Endothelial cell of umbilical vein (primary cell): ENCODE results near the gene SOX15. TPM values are rescaled to one million over a fixed set of nuclear protein-coding genes. Genes with fewer than 3 reads are reported as not detected.
A peak's percentile ranks its signal among the peaks of the same experiment; 100 is the strongest.

ENCODE experiments used
- BruUV-seq: library from RNA; stranded (reverse); fragments of 400-500 nt; replicated peaks from 2 replicates; lab custom pipeline; 2021; lab: Mats Ljungman, UMichigan
- CTCF ChIA-PET: fragments of 300-600, 350-600 bp; sonication (Branson Sonifier 250); formaldehyde crosslinking; loops from one replicate; lab custom pipeline; 2021; ENCODE audit warnings: antibody characterized with exemption, inconsistent platforms; lab: Charles Lee
- POLR2A ChIA-PET: fragments of 300-600, 350-600 bp; sonication (Branson Sonifier 250); formaldehyde crosslinking; loops from one replicate; lab custom pipeline; 2021; ENCODE audit warnings: antibody characterized with exemption, inconsistent platforms; lab: Charles Lee
- DNase-seq: peaks from one replicate; pipeline ENCODE4 v3.0.0-alpha.2; 2011; ENCODE audit warnings: low read depth, low spot score
- FAIRE-seq: peaks from 2 replicates; lab custom pipeline; 2011; peaks lifted over from hg19 to GRCh38; lab: Jason Lieb, UNC
- H2AFZ ChIP-seq: 2 replicates; pipeline ENCODE4 v1.6.0; 2012; ENCODE audit warnings: low read depth, low read length, control low read depth, inconsistent platforms
- H3K27ac ChIP-seq: 2 replicates; pipeline ENCODE4 v1.5.1; 2011; ENCODE audit warnings: low read depth, mild to moderate bottlenecking, control low read depth, low read length, moderate library complexity; ENCODE audit not compliant: insufficient read depth
- H3K27me3 ChIP-seq, 2 experiments: 2 replicates each; pipeline versions ENCODE4 v1.6.0 to v1.6.1; 2011; ENCODE audit warnings: low read length in 2 of 2, mixed read lengths in 1 of 2; ENCODE audit not compliant: control insufficient read depth in 2 of 2, insufficient read depth in 2 of 2
- H3K36me3 ChIP-seq, 2 experiments: 2 replicates in 1 of 2; 3 replicates in 1 of 2; pipeline ENCODE4 v1.5.1; 2011; ENCODE audit warnings: low read length in 2 of 2, mild to moderate bottlenecking in 1 of 2, moderate library complexity in 1 of 2; ENCODE audit not compliant: control insufficient read depth in 2 of 2, insufficient read depth in 2 of 2; ENCODE audit errors: extremely low read depth in 1 of 2
- H3K4me1 ChIP-seq: 3 replicates; pipeline ENCODE4 v1.5.1; 2011; ENCODE audit warnings: mild to moderate bottlenecking, low read length; ENCODE audit not compliant: control insufficient read depth, insufficient read depth; ENCODE audit errors: extremely low read depth
- H3K4me2 ChIP-seq: 2 replicates; pipeline ENCODE4 v1.6.1; 2011; ENCODE audit warnings: low read length, control low read depth, mixed read lengths; ENCODE audit not compliant: insufficient read depth
- H3K4me3 ChIP-seq, 3 experiments: fragments of 200-600 bp in 1 of 3; sonication (generic), shearing (Covaris generic) in 1 of 3; replicated peaks in 1 of 3; 2 replicates each; pipeline ENCODE4 v1.5.1; 2011 to 2016; ENCODE audit warnings: control low read depth in 3 of 3, low read length in 3 of 3, mild to moderate bottlenecking in 2 of 3, inconsistent platforms in 1 of 3, low read depth in 1 of 3, moderate library complexity in 1 of 3; ENCODE audit not compliant: insufficient read depth in 1 of 3
- H3K79me2 ChIP-seq: 2 replicates; pipeline ENCODE4 v1.6.0; 2012; ENCODE audit warnings: low read length, inconsistent platforms; ENCODE audit not compliant: control insufficient read depth, insufficient read depth
- H3K9ac ChIP-seq: replicated peaks from 2 replicates; pipeline ENCODE3; 2011; ENCODE audit warnings: low read length, control low read depth; ENCODE audit not compliant: insufficient read depth; ENCODE audit errors: extremely low read depth
- H3K9me1 ChIP-seq: replicated peaks from 3 replicates; pipeline ENCODE4 v1.6.0; 2011; ENCODE audit warnings: mild to moderate bottlenecking, low read length; ENCODE audit not compliant: control insufficient read depth, insufficient read depth; ENCODE audit errors: extremely low read depth
- H3K9me3 ChIP-seq: replicated peaks from 2 replicates; pipeline ENCODE4 v1.5.1; 2012; ENCODE audit warnings: low read length, inconsistent platforms; ENCODE audit not compliant: control insufficient read depth, insufficient read depth
- H4K20me1 ChIP-seq: replicated peaks from 2 replicates; pipeline ENCODE3; 2011; ENCODE audit warnings: mild to moderate bottlenecking, low read length; ENCODE audit not compliant: control insufficient read depth, insufficient read depth; ENCODE audit errors: extremely low read depth
- EZH2 ChIP-seq: IDR thresholded peaks from 2 replicates; pipeline ENCODE4 v1.6.1; 2012; ENCODE audit warnings: borderline replicate concordance, low read depth, mild to moderate bottlenecking, moderate library complexity, low read length, inconsistent platforms; ENCODE audit not compliant: severe bottlenecking
- FOS ChIP-seq: IDR thresholded peaks from 2 replicates; pipeline ENCODE4 v1.6.1; 2011; ENCODE audit warnings: mild to moderate bottlenecking, low read length, moderate library complexity, borderline replicate concordance; ENCODE audit not compliant: insufficient read depth
- GATA2 ChIP-seq: IDR thresholded peaks from 2 replicates; pipeline ENCODE4 v1.7.0; 2011; ENCODE audit warnings: low read depth, mild to moderate bottlenecking, moderate library complexity, mixed read lengths, low read length; ENCODE audit not compliant: insufficient read length, insufficient read depth
- JUN ChIP-seq: IDR thresholded peaks from 2 replicates; pipeline ENCODE4 v1.6.1; 2011; ENCODE audit warnings: borderline replicate concordance, low read depth; ENCODE audit not compliant: insufficient read length, insufficient read depth
- MYC ChIP-seq: IDR thresholded peaks from one replicate; pipeline ENCODE4 v1.6.1; 2011; ENCODE audit warnings: mild to moderate bottlenecking, low read depth, low read length
- POLR2A ChIP-seq: IDR thresholded peaks from 2 replicates; pipeline ENCODE4 v1.6.1; 2012; ENCODE audit warnings: low read depth, mild to moderate bottlenecking, control low read depth, low read length
- POLR2AphosphoS5 ChIP-seq: IDR thresholded peaks from 2 replicates; pipeline ENCODE4 v1.6.1; 2012; ENCODE audit warnings: low read depth, mild to moderate bottlenecking, control low read depth, low read length, moderate library complexity; ENCODE audit not compliant: insufficient read depth
- dilution Hi-C: fragments of 300-500 bp; cut with MboI; formaldehyde crosslinking; loops from one replicate; pipeline ENCODE4 v1.15.0; 2019; ENCODE audit warnings: low sequenced_read_pairs; ENCODE audit not compliant: extremely low pct_ligation_motif_present
- intact Hi-C: fragments of 100-400 bp; cut with micrococcal nuclease; formaldehyde crosslinking; loops from one replicate; pipeline ENCODE4 v1.10.0; 2022
- polyA plus RNA-seq, 4 experiments: library from polyadenylated mRNA; depleted of rRNA in 3 of 4; stranded (reverse) in 3 of 4; unstranded in 1 of 4; fragments of >200 nt; gene quantifications; 2 replicates each; pipeline versions ENCODE4 v1.2.1 to v1.2.3, GENCODE V29; 2011 to 2012; ENCODE audit warnings: missing spikeins in 1 of 4
- total RNA-seq: library from RNA; stranded (reverse); gene quantifications from 2 replicates; pipeline ENCODE4 v1.2.3, GENCODE V29; 2021
- TF ChIP-seq, protein P1 (sequence below), 2 donors: IDR thresholded peaks; 1 replicate in 1 of 2; 2 replicates in 1 of 2; pipeline ENCODE4 v1.5.1; 2011; ENCODE audit warnings: low read length in 2 of 2, mild to moderate bottlenecking in 2 of 2, moderate library complexity in 2 of 2, control low read depth in 1 of 2, inconsistent platforms in 1 of 2, low read depth in 1 of 2; ENCODE audit not compliant: insufficient read depth in 1 of 2; ENCODE audit errors: extremely low read depth in 1 of 2
- TF ChIP-seq, protein P2 (sequence below): IDR thresholded peaks from 2 replicates; pipeline ENCODE4 v1.6.1; 2011; ENCODE audit not compliant: insufficient read depth, insufficient read length

Gene SOX15
- total and polyA plus RNA-seq, 2 donors (not counting 3 experiments of a cell fraction or from before 2014, with no cell fraction given) = 0.26 to 0.46 TPM

DNA sequence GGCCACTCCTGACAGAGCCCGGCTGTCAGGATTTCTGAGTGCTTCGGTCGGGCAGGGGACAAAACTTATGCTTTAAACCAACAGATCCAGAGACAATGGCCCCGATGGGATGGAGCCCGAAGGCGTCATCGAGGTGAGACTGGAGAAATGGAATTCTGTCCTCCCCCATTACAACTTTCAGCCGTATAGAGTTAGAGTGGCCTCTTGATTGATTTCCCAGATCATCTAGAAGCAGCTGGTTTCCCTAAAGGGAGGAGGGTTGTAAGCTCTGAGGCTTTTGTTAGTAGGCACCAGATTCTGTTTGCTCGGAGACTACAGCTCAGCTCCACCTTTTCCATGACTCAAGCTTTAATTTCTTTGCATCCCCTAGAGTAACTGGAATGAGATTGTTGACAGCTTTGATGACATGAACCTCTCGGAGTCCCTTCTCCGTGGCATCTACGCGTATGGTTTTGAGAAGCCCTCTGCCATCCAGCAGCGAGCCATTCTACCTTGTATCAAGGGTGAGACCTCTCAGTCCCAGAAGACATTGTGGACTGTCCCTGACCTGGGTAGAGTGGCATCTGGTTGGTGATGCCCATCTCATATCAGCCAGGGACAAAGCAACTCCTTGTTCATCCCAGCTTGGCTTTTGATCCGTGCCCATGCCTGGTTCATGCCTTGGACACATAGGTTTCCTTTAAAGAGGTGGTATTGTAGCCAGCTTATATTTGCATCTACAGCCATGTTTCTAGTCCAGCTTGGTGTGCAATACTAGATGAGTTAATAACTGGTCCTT lies 15.5 kb downstream of the SOX15 start:
- Histone ChIP-seq H3K4me2 (peak overlapping the region; percentile 92), H3K4me1 (peaks cover 56% of the 10 kb centered on the region), H3K9me1 (no peaks in the 10 kb centered on the region), H3K36me3 (peaks cover 34 to 56% of the 10 kb centered on the region in 2 experiments), H3K9me3 (no peaks in the 10 kb centered on the region), H3K9ac (peak overlapping the region; percentile 98), H2AFZ (no peak overlapping the region), H3K27me3 (no peaks in the 10 kb centered on the region), H3K27ac (no peak overlapping the region), H4K20me1 (peaks cover 9% of the 10 kb centered on the region), H3K4me3 (peak overlapping the region; percentile 86 to 96 (median 87)), H3K79me2 (peaks cover 50% of the 10 kb centered on the region)
- ChIA-PET POLR2A (interaction anchor here (0.5 to 2.1 kb wide), 9 partner anchors 9 to 543 kb away, joined by 3 to 9 read pairs (median 4); partner anchors contain the start of genes MPDU1, TMEM256, TP53 and WRAP53), CTCF (interaction anchor here (0.6 to 6.2 kb wide), 5 partner anchors 10 to 170 kb away, joined by 4 to 40 read pairs (median 6); partner anchors contain the start of genes MPDU1, SOX15, TMEM256 and TP53)
- intact Hi-C loops = loop anchor here (5.0 kb wide), 1 partner anchor 263 kb away; no protein-coding TSS in a partner anchor
- dilution Hi-C loops = no loop called here
- TF ChIP-seq JUN = no peak
- TF ChIP-seq MYC = no peak
- no peak for TF ChIP-seq POLR2AphosphoS5
- TF ChIP-seq, protein P1, sequence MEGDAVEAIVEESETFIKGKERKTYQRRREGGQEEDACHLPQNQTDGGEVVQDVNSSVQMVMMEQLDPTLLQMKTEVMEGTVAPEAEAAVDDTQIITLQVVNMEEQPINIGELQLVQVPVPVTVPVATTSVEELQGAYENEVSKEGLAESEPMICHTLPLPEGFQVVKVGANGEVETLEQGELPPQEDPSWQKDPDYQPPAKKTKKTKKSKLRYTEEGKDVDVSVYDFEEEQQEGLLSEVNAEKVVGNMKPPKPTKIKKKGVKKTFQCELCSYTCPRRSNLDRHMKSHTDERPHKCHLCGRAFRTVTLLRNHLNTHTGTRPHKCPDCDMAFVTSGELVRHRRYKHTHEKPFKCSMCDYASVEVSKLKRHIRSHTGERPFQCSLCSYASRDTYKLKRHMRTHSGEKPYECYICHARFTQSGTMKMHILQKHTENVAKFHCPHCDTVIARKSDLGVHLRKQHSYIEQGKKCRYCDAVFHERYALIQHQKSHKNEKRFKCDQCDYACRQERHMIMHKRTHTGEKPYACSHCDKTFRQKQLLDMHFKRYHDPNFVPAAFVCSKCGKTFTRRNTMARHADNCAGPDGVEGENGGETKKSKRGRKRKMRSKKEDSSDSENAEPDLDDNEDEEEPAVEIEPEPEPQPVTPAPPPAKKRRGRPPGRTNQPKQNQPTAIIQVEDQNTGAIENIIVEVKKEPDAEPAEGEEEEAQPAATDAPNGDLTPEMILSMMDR (IDR thresholded peaks at IDR 0.05; ENCODE audit: extremely low read depth in 1 of 2, insufficient read depth in 1 of 2, low read depth in 1 of 2, low read length in 2 of 2) = no peak
- TF ChIP-seq GATA2 = no peak
- TF ChIP-seq, protein P2, sequence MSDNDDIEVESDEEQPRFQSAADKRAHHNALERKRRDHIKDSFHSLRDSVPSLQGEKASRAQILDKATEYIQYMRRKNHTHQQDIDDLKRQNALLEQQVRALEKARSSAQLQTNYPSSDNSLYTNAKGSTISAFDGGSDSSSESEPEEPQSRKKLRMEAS = no peak
- TF ChIP-seq FOS = no peak
- no peak for TF ChIP-seq EZH2
- TF ChIP-seq POLR2A = no peak
- BruUV-seq = TSS peak; percentile 21
- DNase-seq = no peak
- FAIRE-seq = peak; percentile 52
